Right atrium auricular region (tissue), 2 donors: ENCODE measurements around the gene HBQ1. TPM values are rescaled to one million over a fixed set of nuclear protein-coding genes. Genes with fewer than 3 reads are reported as not detected.

Source experiments
- DNase-seq: peaks from one replicate; pipeline ENCODE4 v3.0.0-alpha.2; 2019; ENCODE audit warnings: low spot score
- H3K27ac ChIP-seq, 2 donors: fragments of 200-600 bp; sonication (generic); 1 replicate in 1 of 2; 2 replicates in 1 of 2; pipeline ENCODE4 v1.5.1; 2016 to 2019
- H3K27me3 ChIP-seq, 2 donors: fragments of 200-600 bp; sonication (generic); one replicate each; pipeline versions ENCODE4 v1.5.1 to v1.6.0; 2017 to 2019
- H3K36me3 ChIP-seq: fragments of 200-600 bp; sonication (generic); one replicate; pipeline ENCODE4 v1.5.1; 2016
- H3K4me1 ChIP-seq, 2 donors: fragments of 200-600 bp; sonication (generic); one replicate each; pipeline versions ENCODE4 v1.5.1 to v1.6.0; 2017 to 2019
- H3K4me3 ChIP-seq, 2 donors: fragments of 200-600 bp; sonication (generic); 1 replicate in 1 of 2; 2 replicates in 1 of 2; pipeline ENCODE4 v1.5.1; 2017 to 2019; ENCODE audit warnings: mild to moderate bottlenecking in 1 of 2, moderate library complexity in 1 of 2
- H3K9me3 ChIP-seq, 2 donors: fragments of 200-600 bp; sonication (generic); one replicate each; pipeline ENCODE4 v1.5.1; 2019
- total RNA-seq, 2 donors: library from RNA; depleted of rRNA; stranded (reverse); fragments of >200 nt; gene quantifications; one replicate each; pipeline ENCODE4 v1.1.0, GENCODE V29; 2016
- TF ChIP-seq, protein P1 (sequence below), 2 donors: fragments of 200-600 bp; sonication (generic); IDR thresholded peaks; one replicate each; pipeline ENCODE4 v1.5.1; 2019; ENCODE audit warnings: antibody characterized with exemption in 2 of 2

The HBQ1 gene
- total RNA-seq, 2 donors from 2014 or later: 2.1 to 2.8 TPM

- H3K4me3 ChIP-seq: peak overlapping the region; percentile 11 to 33
- H3K36me3 ChIP-seq: no peaks in the 10 kb centered on the region
- H3K27me3 ChIP-seq: peaks cover 28 to 42% of the 10 kb centered on the region in 2 donors
- H3K4me1 ChIP-seq: peaks cover 0 to 20% of the 10 kb centered on the region in 2 donors
- DNase-seq: no peak
- no peaks in the 10 kb centered on the region for H3K9me3 ChIP-seq
- TF ChIP-seq, protein P1, sequence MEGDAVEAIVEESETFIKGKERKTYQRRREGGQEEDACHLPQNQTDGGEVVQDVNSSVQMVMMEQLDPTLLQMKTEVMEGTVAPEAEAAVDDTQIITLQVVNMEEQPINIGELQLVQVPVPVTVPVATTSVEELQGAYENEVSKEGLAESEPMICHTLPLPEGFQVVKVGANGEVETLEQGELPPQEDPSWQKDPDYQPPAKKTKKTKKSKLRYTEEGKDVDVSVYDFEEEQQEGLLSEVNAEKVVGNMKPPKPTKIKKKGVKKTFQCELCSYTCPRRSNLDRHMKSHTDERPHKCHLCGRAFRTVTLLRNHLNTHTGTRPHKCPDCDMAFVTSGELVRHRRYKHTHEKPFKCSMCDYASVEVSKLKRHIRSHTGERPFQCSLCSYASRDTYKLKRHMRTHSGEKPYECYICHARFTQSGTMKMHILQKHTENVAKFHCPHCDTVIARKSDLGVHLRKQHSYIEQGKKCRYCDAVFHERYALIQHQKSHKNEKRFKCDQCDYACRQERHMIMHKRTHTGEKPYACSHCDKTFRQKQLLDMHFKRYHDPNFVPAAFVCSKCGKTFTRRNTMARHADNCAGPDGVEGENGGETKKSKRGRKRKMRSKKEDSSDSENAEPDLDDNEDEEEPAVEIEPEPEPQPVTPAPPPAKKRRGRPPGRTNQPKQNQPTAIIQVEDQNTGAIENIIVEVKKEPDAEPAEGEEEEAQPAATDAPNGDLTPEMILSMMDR (IDR thresholded peaks at IDR 0.05): no peak
- H3K27ac ChIP-seq: no peak overlapping the region
These were observed 15.3 kb upstream of the HBQ1 start for GRCh38 chr16:164827-165538.

GRCh38 chr16:165539-166374, 14.5 kb upstream of the HBQ1 start, which contains the start of gene HBM:
TSS of gene HBM (plus strand) at chr16:165978. CDS start at chr16:165998, 20 bp downstream.
- peak within 1 kb of the TSS; percentile 11 to 33 for H3K4me3 ChIP-seq
- H3K36me3 ChIP-seq: no peaks in the 10 kb centered on the region
- H3K4me1 ChIP-seq: peaks cover 0 to 20% of the 10 kb centered on the region in 2 donors
- H3K27ac ChIP-seq: no peak within 1 kb of the TSS
- DNase-seq: no peak
- H3K9me3 ChIP-seq: no peaks in the 10 kb centered on the region
- TF ChIP-seq, protein P1 (IDR thresholded peaks at IDR 0.05): no peak
- peaks cover 28 to 42% of the 10 kb centered on the region in 2 donors for H3K27me3 ChIP-seq

DNA sequence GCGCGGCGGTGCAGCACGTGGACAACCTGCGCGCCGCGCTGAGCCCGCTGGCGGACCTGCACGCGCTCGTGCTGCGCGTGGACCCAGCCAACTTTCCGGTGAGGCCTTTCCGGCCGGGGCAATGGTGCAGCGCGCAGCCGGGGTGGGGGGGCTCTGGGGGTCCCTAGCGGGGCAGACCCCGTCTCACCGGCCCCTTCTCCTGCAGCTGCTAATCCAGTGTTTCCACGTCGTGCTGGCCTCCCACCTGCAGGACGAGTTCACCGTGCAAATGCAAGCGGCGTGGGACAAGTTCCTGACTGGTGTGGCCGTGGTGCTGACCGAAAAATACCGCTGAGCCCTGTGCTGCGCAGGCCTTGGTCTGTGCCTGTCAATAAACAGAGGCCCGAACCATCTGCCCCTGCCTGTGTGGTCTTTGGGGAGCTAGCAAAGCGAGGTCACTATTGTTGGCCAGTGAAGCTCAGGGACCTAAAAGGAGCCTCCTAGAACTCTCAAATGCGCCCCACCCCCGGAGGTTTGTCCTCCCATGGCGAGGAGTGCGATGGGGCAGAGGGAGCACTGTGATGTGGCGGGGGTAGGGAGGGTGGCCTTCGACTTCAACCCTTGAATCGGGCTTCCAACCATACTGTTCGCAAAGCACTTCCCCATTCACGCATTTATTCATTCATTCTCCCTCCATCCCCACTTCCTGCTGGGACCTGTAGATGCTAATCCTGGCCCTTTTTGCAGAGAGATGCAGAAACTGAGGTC, 13.7 kb upstream of the HBQ1 start:
- no peak overlapping the region for H3K27ac ChIP-seq
- TF ChIP-seq, protein P1 (IDR thresholded peaks at IDR 0.05): no peak
- peaks cover 33 to 42% of the 10 kb centered on the region in 2 donors for H3K27me3 ChIP-seq
- no peaks in the 10 kb centered on the region for H3K36me3 ChIP-seq
- no peak for DNase-seq
- H3K4me1 ChIP-seq: peaks cover 0 to 20% of the 10 kb centered on the region in 2 donors
- H3K9me3 ChIP-seq: no peaks in the 10 kb centered on the region
- no peak overlapping the region for H3K4me3 ChIP-seq

GRCh38 chr16:167122-167690, 13.1 kb upstream of the HBQ1 start:
- TF ChIP-seq, protein P1 (IDR thresholded peaks at IDR 0.05): no peak
- Histone ChIP-seq H3K4me1 (peaks cover 0 to 20% of the 10 kb centered on the region in 2 donors), H3K4me3 (no peak overlapping the region), H3K9me3 (no peaks in the 10 kb centered on the region), H3K27me3 (peaks cover 35 to 42% of the 10 kb centered on the region in 2 donors), H3K36me3 (no peaks in the 10 kb centered on the region), H3K27ac (no peak overlapping the region)
- no peak for DNase-seq

DNA sequence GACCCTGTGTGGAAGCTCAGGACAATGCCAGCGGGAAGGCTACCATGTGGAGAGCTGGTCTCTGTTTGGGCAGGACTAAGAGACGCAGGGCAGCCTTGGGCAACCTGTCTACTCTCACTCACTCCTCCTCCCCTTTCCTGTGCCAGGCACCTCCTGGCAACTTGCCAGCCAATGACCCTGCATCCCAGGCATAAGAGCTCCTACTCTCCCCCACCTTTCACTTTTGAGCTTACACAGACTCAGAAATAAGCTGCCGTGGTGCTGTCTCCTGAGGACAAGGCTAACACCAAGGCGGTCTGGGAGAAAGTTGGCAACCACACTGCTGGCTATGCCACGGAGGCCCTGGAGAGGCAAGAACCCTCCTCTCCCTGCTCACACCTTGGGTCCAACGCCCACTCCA, 11.8 kb upstream of the HBQ1 start:
- peaks cover 35 to 42% of the 10 kb centered on the region in 2 donors for H3K27me3 ChIP-seq
- H3K4me3 ChIP-seq: no peak overlapping the region
- DNase-seq: no peak
- TF ChIP-seq, protein P1 (IDR thresholded peaks at IDR 0.05): no peak
- H3K9me3 ChIP-seq: no peaks in the 10 kb centered on the region
- H3K27ac ChIP-seq: no peak overlapping the region
- no peaks in the 10 kb centered on the region for H3K36me3 ChIP-seq
- H3K4me1 ChIP-seq: peaks cover 0 to 20% of the 10 kb centered on the region in 2 donors
